Neural cell (in vitro differentiated cells): Measurements from ENCODE around the gene ZBTB46.

Source experiments
- EZH2 ChIP-seq: fragments of 200-600, 300-800 bp; shearing (Covaris generic), sonication (generic); IDR thresholded peaks from 2 replicates; pipeline ENCODE4 v1.6.1; 2014; ENCODE audit warnings: antibody characterized with exemption, low read length, borderline replicate concordance, mild to moderate bottlenecking; ENCODE audit not compliant: insufficient read depth, poor library complexity, severe bottlenecking
- TAF1 ChIP-seq: IDR thresholded peaks from 2 replicates; pipeline ENCODE4 v1.6.1; 2012; ENCODE audit warnings: low read depth

- TF ChIP-seq EZH2 = no peak
- TF ChIP-seq TAF1 = no peak
Measured at GRCh38 chr20:63822276-63822696, 8.8 kb downstream of the ZBTB46 start.
